ENCODE results near the gene PVR. TPM values are rescaled to one million over a fixed set of nuclear protein-coding genes. Genes with fewer than 3 reads are reported as not detected.
"Not testable (repeated sequence)": the region's sequence is repeated elsewhere in the genome, so short reads cannot be mapped to it uniquely, and the experiment has no call there.

PVR gene
- total RNA-seq, 1 donor from 2014 or later: 33.5 TPM

DNA sequence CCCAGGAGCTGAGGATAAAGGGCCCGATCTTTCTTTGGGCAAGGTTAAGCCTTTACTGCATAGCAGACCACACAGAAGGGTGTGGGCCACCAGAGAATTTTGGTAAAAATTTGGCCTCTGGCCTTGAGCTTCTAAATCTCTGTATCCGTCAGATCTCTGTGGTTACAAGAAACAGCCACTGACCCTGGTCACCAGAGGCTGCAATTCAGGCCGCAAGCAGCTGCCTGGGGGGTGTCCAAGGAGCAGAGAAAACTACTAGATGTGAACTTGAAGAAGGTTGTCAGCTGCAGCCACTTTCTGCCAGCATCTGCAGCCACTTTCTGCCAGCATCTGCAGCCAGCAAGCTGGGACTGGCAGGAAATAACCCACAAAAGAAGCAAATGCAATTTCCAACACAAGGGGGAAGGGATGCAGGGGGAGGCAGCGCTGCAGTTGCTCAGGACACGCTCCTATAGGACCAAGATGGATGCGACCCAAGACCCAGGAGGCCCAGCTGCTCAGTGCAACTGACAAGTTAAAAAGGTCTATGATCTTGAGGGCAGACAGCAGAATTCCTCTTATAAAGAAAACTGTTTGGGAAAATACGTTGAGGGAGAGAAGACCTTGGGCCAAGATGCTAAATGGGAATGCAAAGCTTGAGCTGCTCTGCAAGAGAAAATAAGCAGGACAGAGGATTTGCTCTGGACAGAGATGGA lies 19.1 kb downstream of the PVR start:
- Histone ChIP-seq H3K27ac (replicated peaks) (no peak overlapping the region), H3K36me3 (peaks cover 53% of the 10 kb centered on the region), H3K27me3 (ENCODE audit: low read depth) (no peaks in the 10 kb centered on the region), H3K4me1 (no peaks in the 10 kb centered on the region), H3K4me3 (no peak overlapping the region), H3K9me3 (replicated peaks) (no peaks in the 10 kb centered on the region)
- DNase-seq: no peak
- intact Hi-C loops (cut with micrococcal nuclease): no loop called here
- TF ChIP-seq, protein P1, sequence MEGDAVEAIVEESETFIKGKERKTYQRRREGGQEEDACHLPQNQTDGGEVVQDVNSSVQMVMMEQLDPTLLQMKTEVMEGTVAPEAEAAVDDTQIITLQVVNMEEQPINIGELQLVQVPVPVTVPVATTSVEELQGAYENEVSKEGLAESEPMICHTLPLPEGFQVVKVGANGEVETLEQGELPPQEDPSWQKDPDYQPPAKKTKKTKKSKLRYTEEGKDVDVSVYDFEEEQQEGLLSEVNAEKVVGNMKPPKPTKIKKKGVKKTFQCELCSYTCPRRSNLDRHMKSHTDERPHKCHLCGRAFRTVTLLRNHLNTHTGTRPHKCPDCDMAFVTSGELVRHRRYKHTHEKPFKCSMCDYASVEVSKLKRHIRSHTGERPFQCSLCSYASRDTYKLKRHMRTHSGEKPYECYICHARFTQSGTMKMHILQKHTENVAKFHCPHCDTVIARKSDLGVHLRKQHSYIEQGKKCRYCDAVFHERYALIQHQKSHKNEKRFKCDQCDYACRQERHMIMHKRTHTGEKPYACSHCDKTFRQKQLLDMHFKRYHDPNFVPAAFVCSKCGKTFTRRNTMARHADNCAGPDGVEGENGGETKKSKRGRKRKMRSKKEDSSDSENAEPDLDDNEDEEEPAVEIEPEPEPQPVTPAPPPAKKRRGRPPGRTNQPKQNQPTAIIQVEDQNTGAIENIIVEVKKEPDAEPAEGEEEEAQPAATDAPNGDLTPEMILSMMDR (IDR thresholded peaks at IDR 0.05; ENCODE audit: borderline replicate concordance): no peak

DNA sequence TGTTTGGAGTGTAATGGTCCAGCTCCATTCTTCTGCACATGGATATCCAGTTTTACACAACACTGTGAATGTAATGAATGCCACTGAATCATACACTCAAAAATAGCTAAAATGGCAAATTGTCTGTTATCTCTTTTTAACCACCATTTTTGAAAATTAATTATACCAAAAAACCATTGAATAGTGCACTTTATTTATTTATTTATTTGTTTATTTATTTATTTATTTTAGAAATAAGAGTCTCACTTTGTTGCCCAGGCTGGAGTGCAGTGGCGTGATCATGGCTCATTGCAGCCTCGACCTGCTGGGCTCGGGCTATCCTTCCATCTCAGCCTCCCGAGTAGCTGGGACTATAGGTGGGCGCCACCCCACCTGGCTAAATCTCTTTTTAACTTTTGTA lies 20.3 kb downstream of the PVR start:
- no peaks in the 10 kb centered on the region for H3K4me1 ChIP-seq

DNA sequence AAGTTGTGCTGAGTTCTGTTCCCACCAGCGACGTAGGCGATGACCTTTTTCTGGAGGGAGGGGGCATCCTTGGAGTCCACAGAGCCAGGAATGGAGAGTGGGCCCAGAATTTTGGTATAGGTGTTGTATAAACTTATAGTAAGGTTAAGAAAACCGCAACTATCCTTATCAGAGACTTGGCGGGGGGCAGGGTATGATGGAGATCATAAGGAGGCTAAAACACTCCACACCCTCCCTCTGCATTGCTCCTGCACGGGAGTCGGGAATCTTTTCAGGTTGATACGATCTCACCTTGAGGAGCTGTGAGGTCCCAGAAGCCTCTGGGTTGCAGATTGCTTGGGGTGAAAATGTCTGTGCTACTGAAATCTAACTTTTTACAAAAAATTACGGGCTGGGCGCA lies 21.3 kb downstream of the PVR start:
- intact Hi-C loops (cut with micrococcal nuclease): no loop called here

More for the DNA sequence above, 20.3 kb downstream of the PVR start:
- TF ChIP-seq, protein P1 (IDR thresholded peaks at IDR 0.05; ENCODE audit: borderline replicate concordance): no peak
- peaks cover 41% of the 10 kb centered on the region for H3K36me3 ChIP-seq
- H3K4me3 ChIP-seq: no peak overlapping the region
- DNase-seq: no peak
- no peak overlapping the region for H3K27ac ChIP-seq (replicated peaks)
- H3K9me3 ChIP-seq (replicated peaks): no peaks in the 10 kb centered on the region
- intact Hi-C loops (cut with micrococcal nuclease): no loop called here
- no peaks in the 10 kb centered on the region for H3K27me3 ChIP-seq (ENCODE audit: low read depth)

DNA sequence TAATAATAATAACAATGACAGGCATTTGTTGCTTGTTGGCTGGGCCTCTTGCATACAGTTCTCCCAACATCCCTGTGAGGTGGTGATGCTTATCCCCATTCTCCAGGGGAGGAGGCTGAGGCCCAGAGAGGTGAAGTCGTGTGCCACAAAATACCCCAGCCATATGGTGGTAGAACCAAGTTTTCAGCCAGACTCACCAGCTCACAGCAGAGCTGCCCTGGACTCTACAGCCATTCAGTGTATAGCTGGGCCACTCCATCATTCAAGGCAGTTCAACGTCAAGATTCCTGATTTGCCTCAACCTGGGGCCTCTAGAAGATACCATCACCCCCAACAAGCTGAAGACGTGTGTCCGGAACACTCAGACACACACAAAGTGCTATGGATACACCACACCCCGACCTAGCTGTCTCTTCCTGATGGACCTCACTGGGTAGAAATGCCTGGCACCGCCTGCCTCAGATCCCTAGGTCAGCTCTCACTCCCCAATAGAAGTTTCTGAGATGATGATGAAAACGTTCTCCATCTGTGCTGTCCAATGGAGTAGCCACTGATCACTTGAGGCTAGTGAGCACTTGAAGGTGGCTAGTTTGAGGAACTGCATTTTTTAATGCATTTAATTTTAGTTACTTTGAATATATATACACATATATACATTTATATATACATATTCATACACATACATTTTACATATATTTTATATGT lies 23.3 kb downstream of the PVR start:
- H3K36me3 ChIP-seq: peaks cover 11% of the 10 kb centered on the region
- H3K9me3 ChIP-seq (replicated peaks): no peaks in the 10 kb centered on the region
- no peak overlapping the region for H3K27ac ChIP-seq (replicated peaks)
- H3K4me3 ChIP-seq: no peak overlapping the region
- H3K27me3 ChIP-seq (ENCODE audit: low read depth): no peaks in the 10 kb centered on the region
- no peak for DNase-seq
- no peaks in the 10 kb centered on the region for H3K4me1 ChIP-seq
- intact Hi-C loops (cut with micrococcal nuclease): no loop called here
- TF ChIP-seq, protein P1 (IDR thresholded peaks at IDR 0.05; ENCODE audit: borderline replicate concordance): no peak

More for the DNA sequence above, 21.3 kb downstream of the PVR start:
- Histone ChIP-seq H3K27ac (replicated peaks) (no peak overlapping the region), H3K9me3 (replicated peaks) (no peaks in the 10 kb centered on the region), H3K4me1 (no peaks in the 10 kb centered on the region), H3K36me3 (peaks cover 31% of the 10 kb centered on the region), H3K27me3 (ENCODE audit: low read depth) (no peaks in the 10 kb centered on the region), H3K4me3 (no peak overlapping the region)
- no peak for DNase-seq
- TF ChIP-seq, protein P1 (IDR thresholded peaks at IDR 0.05; ENCODE audit: borderline replicate concordance): no peak

DNA sequence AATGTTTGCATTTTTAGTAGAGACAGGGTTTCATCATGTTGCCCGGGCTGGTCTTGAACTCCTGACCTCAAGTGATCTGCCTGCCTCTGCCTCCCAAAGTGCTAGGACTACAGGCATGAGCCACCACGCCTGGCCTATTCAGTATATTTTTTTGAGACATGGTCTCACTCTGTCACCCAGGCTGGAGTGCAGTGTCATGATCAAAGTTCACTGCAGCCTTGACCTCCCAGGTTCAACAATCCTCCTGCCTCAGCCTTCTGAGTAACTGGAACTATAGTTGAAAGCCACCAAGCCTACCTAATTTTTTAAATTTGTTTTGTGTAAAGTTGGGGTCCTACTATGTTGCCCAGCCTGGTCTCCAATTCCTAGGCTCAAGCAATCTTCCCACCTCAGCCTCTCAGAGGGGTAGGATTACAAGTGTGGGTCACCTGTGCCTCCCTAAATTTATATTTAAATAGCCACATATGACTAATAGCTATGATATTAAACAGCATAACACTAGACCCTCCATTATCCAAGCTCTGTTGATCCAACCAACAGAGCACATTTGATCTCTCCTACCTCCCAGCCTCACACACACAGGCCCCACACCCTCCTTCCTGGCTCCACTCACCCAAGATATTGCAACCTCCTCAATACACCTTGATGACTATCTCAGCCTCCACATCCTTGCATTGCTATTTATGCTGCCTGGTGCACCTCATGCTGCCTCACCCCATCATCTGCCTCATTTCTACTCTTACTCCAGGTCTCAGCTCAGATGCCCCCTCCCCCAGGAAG lies 25.5 kb downstream of the PVR start:
- H3K4me1 ChIP-seq: no peaks in the 10 kb centered on the region
- TF ChIP-seq, protein P1 (IDR thresholded peaks at IDR 0.05; ENCODE audit: borderline replicate concordance): no peak
- no peak overlapping the region for H3K4me3 ChIP-seq
- H3K9me3 ChIP-seq (replicated peaks): no peaks in the 10 kb centered on the region
- H3K27me3 ChIP-seq (ENCODE audit: low read depth): no peaks in the 10 kb centered on the region
- DNase-seq: no peak
- intact Hi-C loops (cut with micrococcal nuclease): no loop called here
- no peak overlapping the region for H3K27ac ChIP-seq (replicated peaks)
- H3K36me3 ChIP-seq: no peaks in the 10 kb centered on the region

DNA sequence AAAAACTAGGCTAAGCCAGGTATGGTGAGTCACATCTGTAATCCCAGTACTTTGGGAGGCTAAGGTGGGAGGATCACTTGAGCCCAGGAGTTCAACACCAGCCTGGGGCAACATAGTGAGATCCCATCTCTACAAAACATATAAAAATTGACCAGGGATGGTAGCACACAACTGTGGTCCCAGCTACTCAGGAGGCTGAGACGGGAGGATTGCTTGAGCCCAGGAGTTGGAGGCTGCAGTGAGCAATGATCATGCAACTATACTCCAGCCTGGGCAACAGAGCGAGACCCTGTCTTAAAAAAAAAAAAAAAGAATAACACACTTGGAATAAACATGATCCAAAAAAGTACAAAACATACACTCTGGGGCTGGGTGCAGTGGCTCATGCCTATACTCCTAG lies 26.3 kb downstream of the PVR start:
- DNase-seq; H3K27me3 ChIP-seq (ENCODE audit: low read depth); H3K4me1 ChIP-seq; H3K36me3 ChIP-seq; intact Hi-C loops (cut with micrococcal nuclease); H3K4me3 ChIP-seq; H3K9me3 ChIP-seq (replicated peaks); H3K27ac ChIP-seq (replicated peaks): not testable (repeated sequence)

Measured in left ventricle myocardium inferior (tissue), 1 donor.